Choroid plexus epithelial cell (primary cell): Measurements from ENCODE around the gene CDC14B.

ENCODE experiments used
- DNase-seq: peaks from one replicate; pipeline ENCODE4 v3.0.0-alpha.2; 2010; ENCODE audit warnings: low read depth
- H3K4me3 ChIP-seq: 2 replicates; pipeline ENCODE4 v1.5.1; 2011; ENCODE audit warnings: low read depth, mild to moderate bottlenecking, control low read depth, low read length, moderate library complexity
- CTCF ChIP-seq: conservative IDR thresholded peaks from 2 replicates; pipeline ENCODE4 v1.5.1; 2011; ENCODE audit warnings: low read depth, mild to moderate bottlenecking, control low read depth, inconsistent platforms, low read length, moderate library complexity

CDC14B gene

GRCh38 chr9:96484521-96484931 lies 135.1 kb downstream of the CDC14B start:
- no peak for DNase-seq
- no peak overlapping the region for H3K4me3 ChIP-seq
- TF ChIP-seq CTCF: no peak

- DNase-seq: no peak
- H3K4me3 ChIP-seq: no peak overlapping the region
- no peak for TF ChIP-seq CTCF
Observed at GRCh38 chr9:96483733-96484390, 135.8 kb downstream of the CDC14B start.

GRCh38 chr9:96483197-96483596 lies 136.4 kb downstream of the CDC14B start:
- DNase-seq: no peak
- TF ChIP-seq CTCF: no peak

GRCh38 chr9:96482476-96482875 lies 137.2 kb downstream of the CDC14B start:
- no peak for DNase-seq

More at GRCh38 chr9:96483197-96483596, 136.4 kb downstream of the CDC14B start:
- H3K4me3 ChIP-seq: no peak overlapping the region

GRCh38 chr9:96480736-96481135 lies 138.9 kb downstream of the CDC14B start:
- DNase-seq: no peak
- H3K4me3 ChIP-seq: no peak overlapping the region
- TF ChIP-seq CTCF: no peak

More at GRCh38 chr9:96482476-96482875, 137.2 kb downstream of the CDC14B start:
- TF ChIP-seq CTCF: no peak
- no peak overlapping the region for H3K4me3 ChIP-seq

GRCh38 chr9:96478829-96479371 lies 140.7 kb downstream of the CDC14B start:
- no peak for DNase-seq
- H3K4me3 ChIP-seq: no peak overlapping the region
- no peak for TF ChIP-seq CTCF

GRCh38 chr9:96476591-96476990 lies 143.1 kb downstream of the CDC14B start:
- no peak overlapping the region for H3K4me3 ChIP-seq
- peak; percentile 19 for DNase-seq
- TF ChIP-seq CTCF: no peak
